ENCODE data around the gene PALMD.

DNA sequence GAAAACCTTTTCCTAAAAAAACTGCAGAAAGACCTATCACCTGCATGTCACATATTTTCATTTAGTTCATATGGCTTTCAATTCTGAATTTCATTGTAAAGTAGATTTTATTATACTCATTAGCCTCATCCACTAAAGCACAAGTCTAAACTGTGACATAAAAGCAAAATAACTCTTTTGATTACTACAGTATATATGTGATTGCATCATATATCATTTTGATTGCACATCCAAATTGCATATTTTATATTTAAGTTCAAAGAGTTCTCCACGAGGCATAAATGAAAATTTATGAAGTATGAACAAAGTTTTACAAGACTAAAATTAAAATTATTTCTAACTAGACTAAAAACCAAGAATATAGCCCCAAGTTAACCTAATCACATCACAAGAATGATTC, 19.3 kb downstream of the PALMD start:
- no peak for TF ChIP-seq EZH2 (optimal IDR thresholded peaks at IDR 0.05; ENCODE audit: low read depth, low read length)
- TF ChIP-seq, protein P1, sequence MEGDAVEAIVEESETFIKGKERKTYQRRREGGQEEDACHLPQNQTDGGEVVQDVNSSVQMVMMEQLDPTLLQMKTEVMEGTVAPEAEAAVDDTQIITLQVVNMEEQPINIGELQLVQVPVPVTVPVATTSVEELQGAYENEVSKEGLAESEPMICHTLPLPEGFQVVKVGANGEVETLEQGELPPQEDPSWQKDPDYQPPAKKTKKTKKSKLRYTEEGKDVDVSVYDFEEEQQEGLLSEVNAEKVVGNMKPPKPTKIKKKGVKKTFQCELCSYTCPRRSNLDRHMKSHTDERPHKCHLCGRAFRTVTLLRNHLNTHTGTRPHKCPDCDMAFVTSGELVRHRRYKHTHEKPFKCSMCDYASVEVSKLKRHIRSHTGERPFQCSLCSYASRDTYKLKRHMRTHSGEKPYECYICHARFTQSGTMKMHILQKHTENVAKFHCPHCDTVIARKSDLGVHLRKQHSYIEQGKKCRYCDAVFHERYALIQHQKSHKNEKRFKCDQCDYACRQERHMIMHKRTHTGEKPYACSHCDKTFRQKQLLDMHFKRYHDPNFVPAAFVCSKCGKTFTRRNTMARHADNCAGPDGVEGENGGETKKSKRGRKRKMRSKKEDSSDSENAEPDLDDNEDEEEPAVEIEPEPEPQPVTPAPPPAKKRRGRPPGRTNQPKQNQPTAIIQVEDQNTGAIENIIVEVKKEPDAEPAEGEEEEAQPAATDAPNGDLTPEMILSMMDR (IDR thresholded peaks at IDR 0.05; ENCODE audit: low read length): no peak
